HG02759 (cell line): Measurements from ENCODE around the gene PIGH.
"Not testable (repeated sequence)": the region's sequence is repeated elsewhere in the genome, so short reads cannot be mapped to it uniquely, and the experiment has no call there.

Source experiments
- ATAC-seq: cut with Tn5 transposase; IDR thresholded peaks from one replicate; pipeline ENCODE4 v1.9.1; 2021; ENCODE audit warnings: mild to moderate bottlenecking, moderate library complexity; ENCODE audit not compliant: unreplicated experiment

PIGH gene

DNA sequence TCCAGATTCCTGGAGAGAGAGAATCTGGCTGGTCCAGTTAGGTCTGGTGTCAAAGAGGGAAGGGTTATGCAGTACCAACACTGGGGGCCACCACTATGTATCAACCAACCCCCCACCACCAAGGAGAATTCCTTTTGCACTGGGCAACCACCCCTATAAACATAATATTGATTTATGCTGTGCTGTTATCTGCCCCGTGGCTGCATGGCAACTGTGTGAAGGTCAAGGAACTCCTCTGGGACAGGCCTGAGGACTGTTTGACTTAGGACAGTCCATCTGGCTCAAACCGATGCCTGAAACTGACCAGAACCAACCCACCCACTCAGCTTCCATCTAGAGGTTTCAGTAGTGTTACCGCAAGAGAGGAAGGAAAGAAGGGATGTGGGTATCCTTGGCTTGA is 46.5 kb downstream of the PIGH start:
- no peak for ATAC-seq

GRCh38 chr14:67551940-67552339 is 48.1 kb downstream of the PIGH start:
- no peak for ATAC-seq

DNA sequence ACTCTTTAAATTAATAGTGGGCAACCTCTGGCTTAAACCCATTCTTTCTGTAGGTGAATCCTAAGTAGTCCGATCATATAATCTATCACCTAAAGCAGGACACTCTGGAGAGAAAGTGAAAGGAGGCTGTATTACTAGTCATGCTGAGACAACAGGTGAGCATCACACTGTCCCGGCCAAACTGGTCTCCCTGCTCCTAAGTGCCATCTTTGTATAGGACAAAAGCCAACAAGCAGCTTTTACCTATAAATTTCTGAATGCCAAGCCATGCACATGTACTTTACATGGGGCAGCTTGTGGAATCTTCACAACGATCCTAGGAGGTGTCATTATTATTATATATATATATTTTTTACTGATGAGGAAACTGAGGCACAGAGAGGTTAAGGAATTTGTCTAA is 48.9 kb downstream of the PIGH start:
- no peak for ATAC-seq

- ATAC-seq = no peak
Measured at GRCh38 chr14:67549734-67550133, 50.3 kb downstream of the PIGH start.

- no peak for ATAC-seq
Measured at GRCh38 chr14:67547224-67547780, 52.8 kb downstream of the PIGH start.

GRCh38 chr14:67544590-67544989 is 55.5 kb downstream of the PIGH start:
- ATAC-seq = no peak

DNA sequence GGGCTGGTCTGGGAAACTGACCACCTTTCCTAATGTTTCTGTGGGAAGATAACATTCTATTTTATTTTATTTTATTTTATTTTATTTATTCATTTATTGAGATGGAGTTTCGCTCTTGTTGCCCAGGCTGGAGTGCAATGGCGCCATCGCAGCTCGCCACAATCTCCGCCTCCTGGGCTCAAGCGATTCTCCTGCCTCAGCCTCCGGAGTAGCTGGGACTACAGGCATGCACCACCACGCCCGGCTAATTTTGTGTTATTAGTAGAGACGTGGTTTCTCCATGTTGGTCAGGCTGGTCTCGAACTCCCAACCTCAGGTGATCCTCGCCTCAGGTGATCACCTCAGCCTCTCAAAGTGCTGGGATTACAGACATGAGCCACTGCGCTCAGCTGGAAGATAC is 57.4 kb downstream of the PIGH start:
- ATAC-seq = not testable (repeated sequence)

DNA sequence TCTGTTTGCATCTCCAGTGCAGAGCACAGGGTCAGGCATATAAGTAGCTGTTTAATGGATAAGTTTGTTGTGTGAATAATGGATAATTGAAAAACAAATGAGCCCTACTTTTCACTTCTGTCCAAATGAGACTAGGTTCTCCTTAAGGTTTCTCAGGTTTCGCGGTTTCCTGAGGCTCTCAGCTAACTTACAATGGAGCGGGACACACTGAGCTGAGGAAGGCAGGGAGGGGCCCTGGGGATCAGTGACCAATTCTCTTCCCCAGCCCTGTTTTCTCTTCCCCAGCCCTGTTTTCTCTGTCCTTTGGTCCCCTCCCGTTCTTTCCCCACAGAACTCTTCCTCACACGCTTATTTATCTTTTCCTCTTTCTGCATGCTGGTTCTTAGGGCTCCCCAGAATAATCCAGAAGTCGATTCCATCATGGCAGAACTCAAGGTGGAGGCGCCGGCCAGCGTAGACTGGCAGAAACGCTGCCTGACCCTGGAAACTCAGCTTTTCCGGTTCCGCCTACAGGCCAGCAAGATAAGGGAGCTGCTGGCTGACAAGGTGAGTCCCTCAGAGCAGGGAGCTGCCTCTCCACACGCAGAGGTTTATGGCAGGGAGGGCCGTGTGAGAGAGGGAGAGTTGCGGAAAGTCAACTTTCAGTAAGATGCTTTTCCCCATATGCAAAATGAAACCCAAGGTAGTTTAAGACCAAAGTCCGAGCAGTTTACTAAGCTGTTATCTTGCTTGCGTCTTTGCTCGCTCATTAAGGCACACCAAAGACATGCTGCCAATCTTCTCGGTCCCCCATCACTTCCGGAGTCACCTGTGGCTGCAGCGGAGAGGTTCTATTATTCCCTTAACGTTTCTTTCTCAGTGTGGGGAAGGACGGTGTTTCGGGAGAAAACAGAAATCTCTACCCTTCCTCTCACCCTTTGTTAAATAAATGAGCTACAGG is 58.4 kb downstream of the PIGH start:
- ATAC-seq = no peak
